ENCODE data around the gene POLR2M.

DNA sequence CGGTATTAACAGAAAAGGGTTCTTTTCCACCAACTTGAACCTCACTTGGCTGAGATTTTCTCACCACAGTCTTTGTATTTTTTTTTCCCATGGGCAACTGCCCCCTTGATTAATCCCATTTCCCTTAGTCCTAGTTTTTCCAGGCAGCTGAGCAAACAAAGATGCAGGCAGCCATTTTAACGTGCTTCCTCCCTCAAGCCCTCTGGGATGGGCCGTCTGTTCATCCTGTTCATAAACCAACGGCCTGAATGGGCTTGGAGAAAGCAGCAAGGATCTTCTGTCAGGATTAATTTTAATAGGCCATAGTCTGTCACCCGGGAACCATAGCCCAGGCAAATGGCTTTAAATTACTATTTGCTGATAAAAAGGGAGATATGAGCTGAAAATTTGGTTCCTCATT lies 10.4 kb upstream of the POLR2M start:
- TF ChIP-seq GATA3 (IDR thresholded peaks at IDR 0.05; ENCODE audit: low read depth, low read length) (no peak), GATA2 (IDR thresholded peaks at IDR 0.05; ENCODE audit: low read depth, low read length) (no peak)

Measured in SH-SY5Y (cell line).